ENCODE results near the gene SPHKAP.

GRCh38 chr2:228017784-228018183 lies 163.7 kb downstream of the SPHKAP start:
- no peak for TF ChIP-seq CTCF (IDR thresholded peaks at IDR 0.05)
- TF ChIP-seq POLR2A (IDR thresholded peaks at IDR 0.05): no peak
